Duodenal mucosa (tissue), 2 donors: Measurements from ENCODE around the gene ATP11A.

Experiments used
- H3K27ac ChIP-seq: one replicate; pipeline ENCODE4 v1.7.0; 2013; ENCODE audit warnings: low read depth, low read length
- H3K27me3 ChIP-seq, 2 donors: one replicate each; pipeline ENCODE4 v1.7.0; 2013; ENCODE audit warnings: low read length in 2 of 2, control low read depth in 1 of 2; ENCODE audit not compliant: insufficient read depth in 2 of 2, control insufficient read depth in 1 of 2
- H3K36me3 ChIP-seq, 2 donors: one replicate each; pipeline ENCODE4 v1.7.0; 2013; ENCODE audit warnings: low read length in 2 of 2, control low read depth in 1 of 2; ENCODE audit not compliant: insufficient read depth in 2 of 2, control insufficient read depth in 1 of 2
- H3K4me1 ChIP-seq, 2 donors: one replicate each; pipeline ENCODE4 v1.7.0; 2013; ENCODE audit warnings: low read length in 2 of 2, control low read depth in 1 of 2; ENCODE audit not compliant: insufficient read depth in 2 of 2, control insufficient read depth in 1 of 2
- H3K4me3 ChIP-seq, 2 donors: one replicate each; pipeline ENCODE4 v1.7.0; 2013; ENCODE audit warnings: low read length in 2 of 2, low read depth in 1 of 2
- H3K9ac ChIP-seq, 2 donors: one replicate each; pipeline ENCODE4 v1.7.0; 2013; ENCODE audit warnings: low read length in 2 of 2, low read depth in 1 of 2
- H3K9me3 ChIP-seq, 2 donors: one replicate each; pipeline ENCODE4 v1.7.0; 2013; ENCODE audit warnings: low read length in 2 of 2, control low read depth in 1 of 2; ENCODE audit not compliant: control insufficient read depth in 1 of 2

The ATP11A gene

GRCh38 chr13:112876305-112877000 is 186.6 kb downstream of the ATP11A start:
- Histone ChIP-seq H3K9ac (no peak overlapping the region), H3K4me3 (no peak overlapping the region), H3K9me3 (no peaks in the 10 kb centered on the region), H3K27ac (no peak overlapping the region), H3K36me3 (peaks cover 18 to 44% of the 10 kb centered on the region in 2 donors), H3K27me3 (no peaks in the 10 kb centered on the region), H3K4me1 (peaks cover 0 to 7% of the 10 kb centered on the region in 2 donors)

GRCh38 chr13:112877066-112877465 is 187.2 kb downstream of the ATP11A start:
- Histone ChIP-seq H3K4me3 (no peak overlapping the region), H3K27me3 (no peaks in the 10 kb centered on the region), H3K4me1 (peaks cover 0 to 7% of the 10 kb centered on the region in 2 donors), H3K9me3 (no peaks in the 10 kb centered on the region), H3K9ac (no peak overlapping the region), H3K36me3 (peaks cover 21 to 47% of the 10 kb centered on the region in 2 donors), H3K27ac (no peak overlapping the region)

GRCh38 chr13:112877539-112877938 is 187.7 kb downstream of the ATP11A start:
- H3K4me3 ChIP-seq = no peak overlapping the region
- H3K27me3 ChIP-seq = no peaks in the 10 kb centered on the region
- peaks cover 25 to 52% of the 10 kb centered on the region in 2 donors for H3K36me3 ChIP-seq
- no peak overlapping the region for H3K27ac ChIP-seq
- H3K9ac ChIP-seq = no peak overlapping the region
- no peaks in the 10 kb centered on the region for H3K9me3 ChIP-seq
- peaks cover 0 to 7% of the 10 kb centered on the region in 2 donors for H3K4me1 ChIP-seq

GRCh38 chr13:112877976-112878955 is 188.4 kb downstream of the ATP11A start:
- Histone ChIP-seq H3K4me3 (no peak overlapping the region), H3K27me3 (no peaks in the 10 kb centered on the region), H3K9me3 (no peaks in the 10 kb centered on the region), H3K4me1 (peaks cover 0 to 7% of the 10 kb centered on the region in 2 donors), H3K9ac (no peak overlapping the region), H3K36me3 (peaks cover 25 to 59% of the 10 kb centered on the region in 2 donors), H3K27ac (no peak overlapping the region)

GRCh38 chr13:112879283-112879833 is 189.5 kb downstream of the ATP11A start:
- no peak overlapping the region for H3K4me3 ChIP-seq
- H3K27ac ChIP-seq = no peak overlapping the region
- H3K9ac ChIP-seq = no peak overlapping the region
- no peaks in the 10 kb centered on the region for H3K27me3 ChIP-seq
- peaks cover 25 to 62% of the 10 kb centered on the region in 2 donors for H3K36me3 ChIP-seq
- H3K9me3 ChIP-seq = no peaks in the 10 kb centered on the region
- H3K4me1 ChIP-seq = peaks cover 0 to 4% of the 10 kb centered on the region in 2 donors

GRCh38 chr13:112880221-112880641 is 190.4 kb downstream of the ATP11A start:
- peaks cover 25 to 68% of the 10 kb centered on the region in 2 donors for H3K36me3 ChIP-seq
- no peak overlapping the region for H3K4me3 ChIP-seq
- H3K27ac ChIP-seq = no peak overlapping the region
- H3K9me3 ChIP-seq = no peaks in the 10 kb centered on the region
- no peaks in the 10 kb centered on the region for H3K4me1 ChIP-seq
- H3K27me3 ChIP-seq = no peaks in the 10 kb centered on the region
- H3K9ac ChIP-seq = no peak overlapping the region

GRCh38 chr13:112880976-112881540 is 191.2 kb downstream of the ATP11A start:
- Histone ChIP-seq H3K36me3 (peaks cover 25 to 66% of the 10 kb centered on the region in 2 donors), H3K9ac (no peak overlapping the region), H3K27me3 (no peaks in the 10 kb centered on the region), H3K27ac (no peak overlapping the region), H3K9me3 (no peaks in the 10 kb centered on the region), H3K4me3 (no peak overlapping the region), H3K4me1 (peaks cover 5 to 7% of the 10 kb centered on the region in 2 donors)

GRCh38 chr13:112881656-112882554 is 192.1 kb downstream of the ATP11A start:
- Histone ChIP-seq H3K36me3 (peaks cover 25 to 59% of the 10 kb centered on the region in 2 donors), H3K9ac (no peak overlapping the region), H3K4me3 (no peak overlapping the region), H3K27ac (no peak overlapping the region), H3K9me3 (no peaks in the 10 kb centered on the region), H3K4me1 (peaks cover 7 to 10% of the 10 kb centered on the region in 2 donors), H3K27me3 (no peaks in the 10 kb centered on the region)

- H3K36me3 ChIP-seq = peaks cover 25 to 59% of the 10 kb centered on the region in 2 donors
- H3K9ac ChIP-seq = no peak overlapping the region
Observed at GRCh38 chr13:112882555-112883024, 192.8 kb downstream of the ATP11A start.

More at GRCh38 chr13:112882555-112883024, 192.8 kb downstream of the ATP11A start:
- H3K27ac ChIP-seq = no peak overlapping the region
- H3K27me3 ChIP-seq = no peaks in the 10 kb centered on the region
- H3K4me3 ChIP-seq = no peak overlapping the region
- H3K9me3 ChIP-seq = no peaks in the 10 kb centered on the region
- peaks cover 7 to 10% of the 10 kb centered on the region in 2 donors for H3K4me1 ChIP-seq
